Measurements from ENCODE around the gene HTD2.

DNA sequence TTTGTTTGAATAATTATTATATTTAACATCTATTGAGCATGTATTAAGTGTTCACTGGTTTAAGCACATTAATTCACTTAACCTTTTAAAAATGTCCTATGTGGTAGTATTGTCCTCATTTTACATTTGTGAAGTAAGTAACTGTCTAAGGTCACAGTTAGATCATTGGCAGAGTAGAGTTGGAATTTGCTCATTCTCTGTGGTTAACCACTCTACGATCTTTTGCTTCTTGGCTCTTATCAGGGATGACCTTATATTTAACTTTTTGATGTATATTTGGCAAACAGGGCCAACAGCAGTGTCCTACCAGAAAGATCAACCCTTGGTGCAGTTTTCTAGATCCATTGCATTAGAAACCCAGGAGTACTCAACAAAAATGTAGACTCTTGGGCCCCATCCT, 60.4 kb downstream of the HTD2 start:
- TF ChIP-seq EZH2 (IDR thresholded peaks at IDR 0.05; ENCODE audit: low read depth) (no peak), CTCF (conservative IDR thresholded peaks at IDR 0.05) (no peak)

All from PC-9 (cell line).